Rectal smooth muscle tissue (tissue), 1 donor: ENCODE data around the gene ITGA1.
A peak's percentile ranks its signal among the peaks of the same experiment; 100 is the strongest.
"Not testable (repeated sequence)": the region's sequence is repeated elsewhere in the genome, so short reads cannot be mapped to it uniquely, and the experiment has no call there.

Experiments used
- H3K27ac ChIP-seq: one replicate; pipeline ENCODE4 v1.7.0; 2013; ENCODE audit warnings: low read depth, low read length, inconsistent platforms
- H3K27me3 ChIP-seq: one replicate; pipeline ENCODE4 v1.7.0; 2013; ENCODE audit warnings: low read length; ENCODE audit not compliant: control insufficient read depth, insufficient read depth
- H3K36me3 ChIP-seq: one replicate; pipeline ENCODE4 v1.7.0; 2013; ENCODE audit warnings: low read length; ENCODE audit not compliant: control insufficient read depth, insufficient read depth
- H3K4me1 ChIP-seq: one replicate; pipeline ENCODE4 v1.7.0; 2013; ENCODE audit warnings: low read length; ENCODE audit not compliant: control insufficient read depth, insufficient read depth
- H3K4me3 ChIP-seq: one replicate; pipeline ENCODE4 v1.7.0; 2013; ENCODE audit warnings: low read length
- H3K9ac ChIP-seq: one replicate; pipeline ENCODE4 v1.7.0; 2013; ENCODE audit warnings: low read length

The ITGA1 gene

DNA sequence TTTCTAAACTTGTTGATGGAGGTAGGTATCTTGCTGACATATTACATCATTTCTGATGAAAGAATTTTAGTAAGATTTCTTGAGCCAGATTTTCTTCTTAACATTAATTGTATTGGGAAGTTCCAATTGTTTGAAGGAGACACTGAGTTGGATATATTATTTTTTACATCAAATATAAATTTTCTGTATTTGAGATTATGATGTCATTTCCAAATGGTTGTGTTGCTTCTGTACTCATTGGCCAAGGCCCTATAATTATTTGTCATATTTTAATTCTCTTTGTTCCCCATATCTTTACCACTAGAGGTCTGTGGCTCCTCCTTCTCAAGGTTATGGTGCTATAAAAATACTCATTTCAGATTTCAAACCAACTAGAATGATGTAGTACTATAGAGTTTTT, 53.4 kb downstream of the ITGA1 start:
- H3K4me3 ChIP-seq = no peak overlapping the region
- no peaks in the 10 kb centered on the region for H3K36me3 ChIP-seq
- peak overlapping the region; percentile 75 for H3K27ac ChIP-seq
- no peak overlapping the region for H3K9ac ChIP-seq
- H3K4me1 ChIP-seq = peaks cover 38% of the 10 kb centered on the region
- H3K27me3 ChIP-seq = no peaks in the 10 kb centered on the region

DNA sequence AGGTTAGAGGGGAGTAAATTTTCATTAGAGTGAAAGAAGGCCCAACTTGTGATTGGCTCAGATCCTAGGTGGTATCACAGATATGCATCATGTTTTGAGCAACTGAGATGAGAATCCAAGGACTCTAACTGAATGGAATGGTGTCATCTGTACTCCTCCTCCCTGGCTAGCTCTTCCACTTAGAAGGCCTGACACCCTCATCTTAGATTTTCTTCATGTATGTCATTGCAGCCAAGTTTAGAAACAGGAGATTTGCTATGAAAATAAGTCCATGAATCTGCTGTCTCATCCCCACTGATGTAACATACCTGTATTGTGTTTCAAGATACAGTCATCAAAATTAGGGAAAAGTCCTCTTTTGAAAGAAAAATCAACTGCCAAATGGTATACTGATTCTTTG, 54.4 kb downstream of the ITGA1 start:
- Histone ChIP-seq H3K4me3 (no peak overlapping the region), H3K9ac (no peak overlapping the region)

DNA sequence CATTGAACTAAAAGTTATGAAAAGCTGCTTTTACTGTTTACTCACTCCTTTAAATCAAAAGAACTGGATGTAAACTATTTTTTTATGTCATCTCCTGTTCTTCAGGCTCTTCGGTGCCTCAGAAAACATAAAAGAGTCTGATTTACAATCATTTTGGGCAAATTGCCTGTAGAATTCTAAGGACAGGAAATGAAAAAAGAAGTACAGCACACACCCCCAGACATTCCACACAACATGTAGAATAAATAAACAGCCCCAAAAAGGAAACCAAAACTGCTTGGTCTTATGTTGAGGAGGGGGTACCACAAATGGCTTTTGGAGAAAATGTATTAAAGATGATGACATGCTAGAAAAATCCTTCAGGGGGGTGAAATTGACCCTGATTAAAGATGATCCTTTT, 57.2 kb downstream of the ITGA1 start:
- no peaks in the 10 kb centered on the region for H3K27me3 ChIP-seq
- H3K9ac ChIP-seq = no peak overlapping the region
- no peaks in the 10 kb centered on the region for H3K36me3 ChIP-seq
- no peak overlapping the region for H3K4me3 ChIP-seq
- H3K4me1 ChIP-seq = peaks cover 27% of the 10 kb centered on the region
- H3K27ac ChIP-seq = peak overlapping the region; percentile 66

More for the DNA sequence above, 54.4 kb downstream of the ITGA1 start:
- Histone ChIP-seq H3K27me3 (no peaks in the 10 kb centered on the region), H3K4me1 (peaks cover 40% of the 10 kb centered on the region), H3K36me3 (no peaks in the 10 kb centered on the region), H3K27ac (peak overlapping the region; percentile 58)

DNA sequence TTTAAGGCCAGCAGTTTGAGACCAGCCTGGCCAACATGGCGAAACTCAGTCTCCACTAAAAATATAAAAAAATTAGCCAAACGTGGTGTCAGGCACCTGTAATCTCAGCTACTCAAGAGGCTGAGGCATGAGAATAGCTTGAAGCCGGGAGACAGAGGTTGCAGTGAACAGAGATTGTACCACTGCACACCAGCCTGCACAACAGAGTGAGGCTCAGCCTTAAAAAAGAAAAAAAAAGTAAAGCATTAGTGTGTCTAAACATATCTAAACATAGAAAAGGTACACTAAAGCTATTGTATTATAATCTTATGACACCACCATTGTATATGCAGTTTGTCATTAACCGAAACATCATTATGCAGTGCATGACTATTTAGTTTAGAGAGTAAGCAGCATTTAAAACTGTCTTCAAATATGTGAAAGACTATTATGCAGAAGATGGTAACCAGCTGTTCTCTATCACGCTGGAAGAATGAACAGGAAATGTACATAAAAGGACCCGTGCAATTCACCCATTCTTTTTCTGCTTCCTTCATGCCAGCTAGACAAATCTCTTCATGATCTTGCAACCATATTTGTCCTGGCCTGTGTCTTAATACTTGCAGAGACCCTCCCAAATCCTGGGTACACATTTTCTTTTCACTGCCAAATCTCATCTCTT, 58.6 kb downstream of the ITGA1 start:
- no peaks in the 10 kb centered on the region for H3K36me3 ChIP-seq
- no peak overlapping the region for H3K9ac ChIP-seq
- H3K4me3 ChIP-seq = no peak overlapping the region
- H3K27me3 ChIP-seq = no peaks in the 10 kb centered on the region
- peaks cover 17% of the 10 kb centered on the region for H3K4me1 ChIP-seq
- H3K27ac ChIP-seq = peak overlapping the region; percentile 66

DNA sequence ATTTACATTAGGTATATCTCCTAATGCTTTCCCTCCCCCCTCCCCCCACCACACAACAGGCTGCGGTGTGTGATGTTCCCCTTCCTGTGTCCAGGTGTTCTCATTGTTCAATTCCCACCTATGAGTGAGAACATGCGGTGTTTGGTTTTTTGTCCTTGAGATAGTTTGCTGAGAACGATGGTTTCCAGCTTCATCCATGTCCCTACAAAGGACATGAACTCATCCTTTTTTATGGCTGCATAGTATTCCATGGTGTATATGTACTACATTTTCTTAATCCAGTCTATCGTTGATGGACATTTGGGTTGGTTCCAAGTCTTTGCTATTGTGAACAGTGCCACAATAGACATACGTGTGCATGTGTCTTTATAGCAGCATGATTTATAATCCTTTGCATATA, 61.0 kb downstream of the ITGA1 start:
- not testable (repeated sequence) for H3K9ac ChIP-seq, H3K4me3 ChIP-seq, H3K36me3 ChIP-seq, H3K27me3 ChIP-seq, H3K27ac ChIP-seq
- H3K4me1 ChIP-seq = peaks cover 16% of the 10 kb centered on the region

DNA sequence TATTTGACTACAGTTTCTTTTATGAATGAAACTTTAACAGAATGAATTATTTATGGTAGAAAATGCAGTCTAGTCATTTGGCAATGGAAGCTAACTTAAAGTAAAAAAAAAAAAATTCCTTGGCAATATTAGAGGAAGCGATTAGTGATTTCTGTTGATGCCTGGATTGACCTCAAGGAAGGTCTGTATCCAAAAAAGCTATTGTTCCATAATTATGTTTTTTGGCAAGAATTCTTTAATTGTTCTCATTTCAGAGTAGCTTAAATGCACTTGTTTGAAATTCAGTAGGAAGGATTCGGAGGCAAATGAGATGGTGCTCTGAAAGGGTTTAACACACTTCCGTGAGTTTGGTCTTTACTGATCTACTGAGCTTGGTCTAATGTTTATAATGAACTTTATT, 61.8 kb downstream of the ITGA1 start:
- H3K27me3 ChIP-seq = no peaks in the 10 kb centered on the region
- no peaks in the 10 kb centered on the region for H3K36me3 ChIP-seq
- no peak overlapping the region for H3K9ac ChIP-seq

DNA sequence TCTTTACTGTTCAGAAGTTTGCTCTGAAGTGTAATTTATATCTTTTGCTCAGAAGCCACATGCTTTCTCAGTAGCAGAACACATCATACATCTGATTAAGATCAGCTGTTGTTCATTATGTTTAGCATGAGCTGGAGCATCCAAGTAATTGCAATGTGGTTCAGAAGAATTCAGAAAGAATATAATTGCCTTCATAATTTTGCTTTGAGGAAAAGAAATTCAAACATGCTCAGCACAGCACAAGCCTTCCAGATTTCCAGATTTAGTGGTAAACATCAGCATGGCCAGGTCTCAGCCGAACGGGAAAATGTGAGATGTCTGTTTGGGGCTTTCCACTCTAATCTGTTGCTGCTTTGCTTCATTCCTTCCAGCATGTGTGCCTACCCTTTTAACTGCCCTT, 65.9 kb downstream of the ITGA1 start:
- H3K4me3 ChIP-seq = no peak overlapping the region
- H3K27ac ChIP-seq = peak overlapping the region; percentile 39
- H3K36me3 ChIP-seq = no peaks in the 10 kb centered on the region
- H3K9ac ChIP-seq = no peak overlapping the region
- peaks cover 21% of the 10 kb centered on the region for H3K4me1 ChIP-seq
- no peaks in the 10 kb centered on the region for H3K27me3 ChIP-seq

More for the DNA sequence above, 61.8 kb downstream of the ITGA1 start:
- no peak overlapping the region for H3K27ac ChIP-seq
- H3K4me1 ChIP-seq = peaks cover 19% of the 10 kb centered on the region
- H3K4me3 ChIP-seq = no peak overlapping the region

DNA sequence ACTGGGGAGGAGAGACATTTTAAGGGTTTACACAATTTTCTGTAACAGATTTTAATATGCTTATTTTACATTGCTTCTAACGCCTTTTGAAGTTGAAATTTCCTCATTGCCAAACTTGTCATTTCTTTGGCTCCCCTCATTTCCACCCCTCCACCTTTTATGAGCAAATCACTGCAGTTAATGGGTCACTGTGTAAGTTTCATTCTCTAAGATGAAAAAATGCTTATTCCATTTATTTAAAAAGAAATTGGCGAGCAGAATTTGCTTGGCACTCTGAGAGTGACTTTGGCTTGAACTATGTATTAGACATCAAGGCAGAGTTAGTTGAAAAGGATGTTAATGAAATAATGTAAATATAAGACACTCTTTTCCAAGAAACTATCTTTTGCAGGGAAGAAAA, 66.6 kb downstream of the ITGA1 start:
- Histone ChIP-seq H3K27ac (peak overlapping the region; percentile 39), H3K36me3 (no peaks in the 10 kb centered on the region), H3K27me3 (no peaks in the 10 kb centered on the region), H3K4me3 (no peak overlapping the region), H3K9ac (no peak overlapping the region), H3K4me1 (peaks cover 21% of the 10 kb centered on the region)

DNA sequence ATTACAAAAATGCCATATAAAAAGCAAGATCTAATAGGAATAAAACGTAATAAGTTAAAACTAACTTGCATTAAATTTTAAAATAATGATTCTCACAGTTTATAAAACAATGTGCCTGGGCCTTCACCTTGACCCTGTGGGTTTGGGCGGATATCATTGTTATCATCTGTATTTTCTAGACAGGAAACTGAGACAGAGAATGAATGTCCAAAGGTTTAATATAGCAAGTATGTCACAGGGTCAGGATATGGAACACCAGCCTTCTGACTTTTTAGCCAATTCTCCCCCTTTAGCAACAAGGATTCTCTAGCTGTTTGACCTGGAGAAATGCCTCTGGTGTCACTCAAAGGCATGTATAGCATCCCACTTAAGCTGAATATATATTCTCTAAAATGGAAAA, 67.2 kb downstream of the ITGA1 start:
- H3K9ac ChIP-seq = no peak overlapping the region
- peaks cover 21% of the 10 kb centered on the region for H3K4me1 ChIP-seq
- no peaks in the 10 kb centered on the region for H3K36me3 ChIP-seq
- no peaks in the 10 kb centered on the region for H3K27me3 ChIP-seq
- H3K27ac ChIP-seq = peak overlapping the region; percentile 25
- H3K4me3 ChIP-seq = no peak overlapping the region

DNA sequence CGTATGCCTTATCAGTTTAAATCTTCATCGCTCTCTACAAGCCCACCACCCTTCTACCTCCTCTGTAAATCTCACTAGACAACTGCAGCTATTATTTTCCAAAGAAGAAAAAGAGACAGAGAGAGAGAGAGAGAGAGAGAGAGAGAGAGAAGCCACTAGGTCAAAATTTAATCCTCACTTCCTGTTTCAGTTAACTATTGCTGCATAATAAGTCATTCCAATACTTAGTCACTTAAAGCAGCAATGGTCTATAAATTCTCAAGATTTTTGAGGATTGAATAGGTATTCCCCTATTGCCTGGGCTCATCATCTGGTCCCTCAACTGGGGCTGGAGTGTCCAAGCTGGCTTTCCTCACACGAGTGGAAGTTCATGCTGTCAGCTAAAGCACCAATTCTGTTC, 68.8 kb downstream of the ITGA1 start:
- H3K4me3 ChIP-seq = no peak overlapping the region
- H3K27ac ChIP-seq = peak overlapping the region; percentile 10
- H3K36me3 ChIP-seq = no peaks in the 10 kb centered on the region
- no peaks in the 10 kb centered on the region for H3K27me3 ChIP-seq
- no peak overlapping the region for H3K9ac ChIP-seq
- peaks cover 21% of the 10 kb centered on the region for H3K4me1 ChIP-seq

DNA sequence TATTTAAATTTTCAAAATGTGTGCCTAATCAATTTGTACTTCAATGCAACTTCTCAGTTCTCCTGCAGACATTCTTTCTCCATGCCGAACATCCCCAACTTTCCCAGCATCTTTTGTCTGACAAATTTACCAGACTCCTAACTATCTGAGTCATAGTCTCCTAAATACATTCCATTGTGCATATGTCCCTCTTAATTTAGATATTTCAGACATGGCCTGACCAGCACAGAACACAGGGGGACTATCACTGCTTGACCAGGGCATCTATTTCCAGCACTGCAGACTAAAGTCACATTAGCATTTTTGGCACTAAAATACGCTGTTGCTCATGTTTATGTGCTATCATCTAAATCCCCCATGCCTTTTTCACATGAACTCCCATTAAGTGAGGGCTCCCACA, 71.9 kb downstream of the ITGA1 start:
- H3K4me1 ChIP-seq = peaks cover 19% of the 10 kb centered on the region
- peak overlapping the region; percentile 3 for H3K27ac ChIP-seq

DNA sequence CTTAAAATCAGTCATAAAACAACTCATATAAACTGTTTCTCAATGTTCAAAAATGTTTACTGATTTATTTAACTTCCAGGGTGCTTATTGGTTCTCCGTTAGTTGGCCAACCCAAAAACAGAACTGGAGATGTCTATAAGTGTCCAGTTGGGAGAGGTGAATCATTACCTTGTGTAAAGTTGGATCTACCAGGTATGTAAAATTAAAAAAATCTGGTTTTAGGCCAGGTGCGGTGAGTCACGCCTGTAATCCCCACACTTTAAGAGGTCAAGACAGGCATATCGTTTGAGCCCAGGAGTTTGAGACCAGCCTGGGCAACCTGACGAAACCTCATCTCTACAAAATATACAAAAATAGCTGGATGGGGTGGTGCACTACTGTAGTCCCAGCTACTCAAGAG, 73.7 kb downstream of the ITGA1 start:
- Histone ChIP-seq H3K36me3 (no peaks in the 10 kb centered on the region), H3K9ac (no peak overlapping the region), H3K4me1 (peaks cover 17% of the 10 kb centered on the region), H3K27me3 (no peaks in the 10 kb centered on the region), H3K4me3 (no peak overlapping the region), H3K27ac (no peak overlapping the region)

More for the DNA sequence above, 71.9 kb downstream of the ITGA1 start:
- Histone ChIP-seq H3K4me3 (no peak overlapping the region), H3K9ac (no peak overlapping the region), H3K36me3 (no peaks in the 10 kb centered on the region), H3K27me3 (no peaks in the 10 kb centered on the region)

DNA sequence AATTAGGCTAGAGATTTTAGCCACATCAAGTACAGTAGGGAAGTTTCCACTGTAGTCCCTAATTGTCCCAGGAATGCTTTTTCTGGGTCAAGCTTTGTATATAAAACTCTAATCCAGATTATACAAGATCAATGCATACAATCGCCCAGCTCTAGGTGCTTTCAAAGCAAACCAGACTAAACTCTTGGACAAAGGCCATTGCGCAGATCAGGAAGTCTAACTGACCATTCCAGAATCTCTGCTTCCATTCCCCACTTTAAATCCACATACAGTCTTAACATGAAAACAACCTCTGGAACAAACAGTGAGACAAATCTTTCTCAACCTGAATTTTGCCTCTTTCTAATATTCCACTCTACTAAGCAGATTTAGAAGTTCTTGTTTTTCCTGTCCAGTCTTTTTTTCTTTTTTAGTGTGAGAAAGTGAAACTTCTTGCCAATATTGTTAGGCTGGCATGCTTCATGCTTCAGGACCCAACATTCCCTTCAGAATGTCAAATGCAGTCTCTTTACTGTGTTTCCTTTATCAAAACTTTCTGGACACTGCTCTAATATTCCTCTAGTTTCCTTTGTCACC, 76.1 kb downstream of the ITGA1 start:
- no peaks in the 10 kb centered on the region for H3K27me3 ChIP-seq
- peak overlapping the region; percentile 66 for H3K27ac ChIP-seq
- H3K36me3 ChIP-seq = no peaks in the 10 kb centered on the region
- H3K4me1 ChIP-seq = peaks cover 17% of the 10 kb centered on the region
- H3K4me3 ChIP-seq = no peak overlapping the region
- H3K9ac ChIP-seq = no peak overlapping the region
